CD4-positive, CD25-positive, alpha-beta regulatory T cell (primary cell): Measurements from ENCODE around the gene KAT6B. TPM values are rescaled to one million over a fixed set of nuclear protein-coding genes. Genes with fewer than 3 reads are reported as not detected.
A peak's percentile ranks its signal among the peaks of the same experiment; 100 is the strongest.

Experiments used
- ATAC-seq, 2 donors: fragments of 150-1000 bp; cut with Tn5 transposase; one replicate each; pipeline ENCODE4 v1.10.0; 2021; ENCODE audit warnings: low read depth in 2 of 2, moderate number of reproducible peaks in 2 of 2, moderate library complexity in 1 of 2
- DNase-seq, 3 donors: peaks; one replicate each; pipeline versions ENCODE4 v3.0.0 to v3.0.0-alpha.2; 2012 to 2022; ENCODE audit warnings: mixed read lengths in 1 of 3
- H3K27ac ChIP-seq: one replicate; pipeline ENCODE4 v1.7.0; 2013; ENCODE audit warnings: mild to moderate bottlenecking, low read length; ENCODE audit not compliant: insufficient read depth, poor library complexity, severe bottlenecking
- H3K27me3 ChIP-seq: one replicate; pipeline ENCODE4 v1.7.0; 2013; ENCODE audit warnings: low read length; ENCODE audit not compliant: control insufficient read depth, insufficient read depth
- H3K36me3 ChIP-seq: one replicate; pipeline ENCODE4 v1.7.0; 2013; ENCODE audit warnings: mild to moderate bottlenecking, low read length, moderate library complexity; ENCODE audit not compliant: control insufficient read depth, insufficient read depth
- H3K4me1 ChIP-seq: 2 replicates; pipeline ENCODE4 v1.7.0; 2013; ENCODE audit warnings: mild to moderate bottlenecking, low read length; ENCODE audit not compliant: insufficient read depth, control insufficient read depth, poor library complexity, severe bottlenecking
- H3K4me3 ChIP-seq: one replicate; pipeline ENCODE4 v1.7.0; 2013; ENCODE audit warnings: low read depth, mild to moderate bottlenecking, low read length, moderate library complexity
- H3K9me3 ChIP-seq, 2 experiments: 1 replicate in 1 of 2; 2 replicates in 1 of 2; pipeline ENCODE4 v1.7.0; 2013; ENCODE audit warnings: low read length in 2 of 2, mild to moderate bottlenecking in 1 of 2, moderate library complexity in 1 of 2; ENCODE audit not compliant: control insufficient read depth in 2 of 2
- H3K27ac Mint-ChIP-seq, 3 donors: one replicate each; pipeline ENCODE4 v1.8.0; 2020 to 2022; ENCODE audit warnings: mild to moderate bottlenecking in 3 of 3, mixed read lengths in 3 of 3, moderate library complexity in 2 of 3
- H3K27me3 Mint-ChIP-seq: one replicate; pipeline ENCODE4 v1.8.0; 2022; ENCODE audit warnings: mild to moderate bottlenecking, mixed read lengths
- H3K36me3 Mint-ChIP-seq: one replicate; pipeline ENCODE4 v1.8.0; 2020; ENCODE audit warnings: mixed read lengths
- H3K4me1 Mint-ChIP-seq, 4 donors: one replicate each; pipeline ENCODE4 v1.8.0; 2020 to 2022; ENCODE audit warnings: mixed read lengths in 4 of 4, mild to moderate bottlenecking in 1 of 4
- H3K4me3 Mint-ChIP-seq, 4 donors: one replicate each; pipeline ENCODE4 v1.8.0; 2020 to 2022; ENCODE audit warnings: mild to moderate bottlenecking in 4 of 4, mixed read lengths in 4 of 4, moderate library complexity in 3 of 4
- H3K9me3 Mint-ChIP-seq, 7 donors: one replicate each; pipeline ENCODE4 v1.8.0; 2020 to 2022; ENCODE audit warnings: mixed read lengths in 7 of 7, mild to moderate bottlenecking in 3 of 7, moderate library complexity in 2 of 7
- polyA plus RNA-seq, 4 donors: library from polyadenylated mRNA; unstranded; fragments of 300-500 nt; fragmentation: Illumina TruSeq; gene quantifications; one replicate each; pipeline ENCODE4 v1.2.3, GENCODE V29; 2021
- total RNA-seq: library from RNA; stranded (reverse); gene quantifications from one replicate; pipeline ENCODE4 v1.2.3, GENCODE V29; 2022

Gene KAT6B
- total and polyA plus RNA-seq, 5 donors from 2014 or later: 14.5 to 67.1 (median 16.6) TPM

DNA sequence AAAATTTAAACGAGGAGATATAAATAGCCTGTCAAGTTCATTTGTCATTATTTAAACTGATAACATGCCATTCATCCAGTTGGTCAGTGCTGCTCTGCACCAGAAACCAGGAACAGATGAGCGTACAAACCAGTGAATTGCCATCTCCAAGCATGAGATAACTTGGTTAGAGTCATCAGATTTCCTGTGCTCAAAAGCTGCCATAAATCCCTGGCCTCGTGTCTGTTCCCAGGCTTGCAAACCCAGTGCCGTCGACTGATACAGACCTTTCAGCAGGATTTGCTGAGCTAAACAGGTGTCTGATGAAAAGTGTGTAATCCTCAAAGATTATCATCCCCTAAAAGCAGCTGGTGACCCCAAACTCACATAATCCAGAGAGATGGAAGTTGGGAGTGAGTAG, 189.0 kb downstream of the KAT6B start:
- peaks cover 19% of the 10 kb centered on the region for H3K4me1 ChIP-seq
- Mint-ChIP-seq H3K27me3 (no peaks in the 10 kb centered on the region), H3K9me3 (peaks cover 0 to 2% (median 0%) of the 10 kb centered on the region in 7 donors), H3K4me3 (no peak overlapping the region), H3K4me1 (peaks cover 21 to 51% (median 30%) of the 10 kb centered on the region in 4 donors), H3K36me3 (peaks cover 45% of the 10 kb centered on the region), H3K27ac (peak overlapping the region in 2 of 3 donors; percentile 24 to 86)
- H3K36me3 ChIP-seq: peaks cover 3% of the 10 kb centered on the region
- no peak for ATAC-seq
- H3K4me3 ChIP-seq: no peak overlapping the region
- no peak for DNase-seq
- H3K27me3 ChIP-seq: no peaks in the 10 kb centered on the region
- no peak overlapping the region for H3K27ac ChIP-seq
- no peaks in the 10 kb centered on the region for H3K9me3 ChIP-seq

DNA sequence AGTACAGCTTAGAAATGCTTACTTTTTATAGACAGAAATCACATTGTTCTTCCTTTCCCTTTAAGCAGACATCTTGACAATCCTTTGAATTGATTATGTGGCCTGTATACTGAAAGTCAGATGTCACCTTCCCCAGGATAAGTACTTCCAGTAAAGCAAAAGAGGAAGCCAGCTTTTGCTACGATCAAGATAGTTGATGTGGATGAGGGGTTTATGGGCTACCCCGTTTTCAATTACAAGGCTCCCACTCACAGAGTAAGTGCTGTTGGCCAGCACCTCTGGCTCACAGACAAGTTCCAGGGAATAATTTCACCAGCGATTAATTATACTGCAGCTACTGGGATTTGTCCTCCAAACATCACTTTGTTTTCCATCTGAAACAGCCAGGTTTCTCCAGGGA, 189.9 kb downstream of the KAT6B start:
- no peaks in the 10 kb centered on the region for H3K27me3 Mint-ChIP-seq
- H3K9me3 Mint-ChIP-seq: peaks cover 0 to 2% (median 0%) of the 10 kb centered on the region in 7 donors
- Histone ChIP-seq H3K9me3 (no peaks in the 10 kb centered on the region), H3K27ac (no peak overlapping the region), H3K36me3 (peaks cover 12% of the 10 kb centered on the region), H3K27me3 (no peaks in the 10 kb centered on the region), H3K4me1 (peaks cover 19% of the 10 kb centered on the region), H3K4me3 (no peak overlapping the region)
- peaks cover 47% of the 10 kb centered on the region for H3K36me3 Mint-ChIP-seq
- peak overlapping the region; percentile 22 to 86 (median 73) for H3K27ac Mint-ChIP-seq
- ATAC-seq: no peak
- H3K4me1 Mint-ChIP-seq: peaks cover 17 to 51% (median 30%) of the 10 kb centered on the region in 4 donors
- no peak overlapping the region for H3K4me3 Mint-ChIP-seq
- DNase-seq: no peak

DNA sequence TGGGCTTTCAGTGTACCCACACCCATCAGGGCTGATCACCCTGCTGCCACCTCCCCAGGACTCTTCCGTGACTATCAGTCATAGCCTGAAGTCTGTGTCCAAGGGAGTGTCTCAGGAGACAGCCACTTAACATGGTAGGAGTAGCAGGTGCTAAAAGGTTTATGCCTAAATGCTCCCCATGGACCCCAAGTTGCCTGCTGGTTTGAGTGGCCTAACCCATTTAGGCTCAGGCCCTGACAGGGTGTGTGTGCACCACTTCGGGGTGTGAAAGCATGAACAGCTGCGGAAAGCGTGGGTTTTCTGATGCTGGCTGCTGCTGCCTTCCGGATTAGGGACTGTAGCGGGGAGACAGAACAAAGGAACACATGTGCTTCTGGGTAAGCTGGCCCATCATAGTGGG, 191.9 kb downstream of the KAT6B start:
- no peak overlapping the region for H3K4me3 ChIP-seq
- DNase-seq (no peak), ATAC-seq (no peak)
- H3K27ac Mint-ChIP-seq: peak overlapping the region in 1 of 3 donors; percentile 42
- no peaks in the 10 kb centered on the region for H3K9me3 Mint-ChIP-seq
- H3K4me1 Mint-ChIP-seq: peaks cover 22 to 43% (median 30%) of the 10 kb centered on the region in 4 donors
- H3K9me3 ChIP-seq: no peaks in the 10 kb centered on the region
- H3K36me3 Mint-ChIP-seq: peaks cover 43% of the 10 kb centered on the region
- no peak overlapping the region for H3K4me3 Mint-ChIP-seq
- no peaks in the 10 kb centered on the region for H3K27me3 ChIP-seq
- H3K27ac ChIP-seq: no peak overlapping the region
- H3K36me3 ChIP-seq: peaks cover 24% of the 10 kb centered on the region
- H3K4me1 ChIP-seq: peaks cover 19% of the 10 kb centered on the region
- H3K27me3 Mint-ChIP-seq: no peaks in the 10 kb centered on the region

DNA sequence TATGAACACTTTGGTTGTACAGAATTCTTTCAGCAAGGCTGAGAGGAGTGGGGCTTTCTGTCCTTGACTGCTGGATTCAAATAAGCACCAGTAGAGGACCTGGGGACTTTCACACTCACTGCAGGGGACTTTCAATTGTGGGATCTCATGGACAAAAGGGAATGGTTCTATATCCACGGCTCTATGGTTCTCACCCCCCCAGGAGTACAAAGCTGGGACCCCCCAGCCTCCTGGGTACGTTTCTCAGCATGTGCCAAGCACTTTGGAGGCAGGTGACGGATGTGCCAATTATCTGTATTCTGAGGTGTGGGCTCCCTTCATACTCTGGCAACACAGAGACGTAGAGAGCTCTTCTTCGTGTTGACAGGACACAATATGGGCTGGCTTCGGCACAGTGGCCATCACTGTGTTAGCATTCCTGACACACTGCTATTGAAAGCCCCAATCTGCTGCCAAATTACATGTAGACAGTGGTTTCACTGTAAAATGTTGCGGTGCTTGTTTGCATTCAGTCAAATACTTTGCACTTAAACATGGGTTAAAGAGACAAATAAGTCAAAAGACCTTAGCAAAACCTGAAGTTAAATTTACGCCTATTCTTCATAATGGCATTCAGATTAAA, 192.4 kb downstream of the KAT6B start:
- H3K27me3 Mint-ChIP-seq: no peaks in the 10 kb centered on the region
- H3K27ac Mint-ChIP-seq: peak overlapping the region in 2 of 3 donors; percentile 42 to 50
- peaks cover 16% of the 10 kb centered on the region for H3K4me1 ChIP-seq
- no peaks in the 10 kb centered on the region for H3K9me3 Mint-ChIP-seq
- peaks cover 17 to 38% (median 26%) of the 10 kb centered on the region in 4 donors for H3K4me1 Mint-ChIP-seq
- ATAC-seq: no peak
- no peak overlapping the region for H3K4me3 Mint-ChIP-seq
- H3K27ac ChIP-seq: no peak overlapping the region
- H3K9me3 ChIP-seq: no peaks in the 10 kb centered on the region
- H3K4me3 ChIP-seq: no peak overlapping the region
- H3K27me3 ChIP-seq: no peaks in the 10 kb centered on the region
- peaks cover 44% of the 10 kb centered on the region for H3K36me3 Mint-ChIP-seq
- DNase-seq: no peak
- H3K36me3 ChIP-seq: peaks cover 28% of the 10 kb centered on the region

DNA sequence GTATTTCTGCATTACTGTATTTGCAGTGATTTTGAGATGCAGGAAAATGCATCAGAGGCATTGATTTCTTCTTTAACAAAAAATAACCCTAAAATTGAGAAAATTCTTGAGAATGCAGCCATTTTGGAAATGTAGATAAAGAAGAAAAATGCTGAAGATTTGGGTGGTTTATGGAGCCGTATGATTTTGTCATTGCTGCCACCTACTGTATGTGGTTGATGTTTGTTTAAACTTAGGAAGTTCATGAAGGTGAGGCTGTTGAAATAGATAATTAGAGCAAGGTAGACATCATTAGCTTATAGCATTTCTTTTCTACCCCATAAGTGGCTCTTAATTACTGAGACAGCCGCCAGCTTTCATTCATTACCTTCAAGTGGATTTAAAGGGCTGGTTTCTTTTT, 193.0 kb downstream of the KAT6B start:
- Histone ChIP-seq H3K27ac (no peak overlapping the region), H3K4me3 (no peak overlapping the region), H3K4me1 (peaks cover 10% of the 10 kb centered on the region), H3K27me3 (no peaks in the 10 kb centered on the region), H3K9me3 (no peaks in the 10 kb centered on the region), H3K36me3 (peaks cover 33% of the 10 kb centered on the region)
- Mint-ChIP-seq H3K36me3 (peaks cover 46% of the 10 kb centered on the region), H3K4me1 (peaks cover 13 to 34% (median 22%) of the 10 kb centered on the region in 4 donors), H3K4me3 (no peak overlapping the region), H3K9me3 (no peaks in the 10 kb centered on the region), H3K27ac (peak overlapping the region in 1 of 3 donors; percentile 50), H3K27me3 (no peaks in the 10 kb centered on the region)
- no peak for ATAC-seq
- peak in 2 of 3 donors; percentile 40 to 77 for DNase-seq

DNA sequence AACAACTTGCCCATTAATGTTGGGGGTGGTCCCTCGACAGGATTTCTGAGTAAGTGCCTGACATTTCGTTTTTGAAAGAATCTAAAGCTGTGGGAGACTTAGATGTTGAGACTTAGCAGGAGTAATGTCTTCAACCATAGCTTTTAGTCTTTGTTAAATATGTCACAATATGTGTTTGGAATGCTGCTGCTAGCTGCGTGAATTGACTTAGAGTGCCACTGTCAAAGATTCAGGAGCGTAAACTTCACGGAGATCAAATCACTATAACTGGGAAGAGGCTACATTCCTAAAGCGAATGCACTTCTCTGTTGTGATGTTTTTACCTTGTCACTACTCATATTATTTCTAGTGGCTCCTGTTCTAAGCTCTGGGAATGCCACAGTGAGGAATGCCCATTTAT, 193.8 kb downstream of the KAT6B start:
- peaks cover 7 to 26% (median 18%) of the 10 kb centered on the region in 4 donors for H3K4me1 Mint-ChIP-seq
- DNase-seq: no peak

DNA sequence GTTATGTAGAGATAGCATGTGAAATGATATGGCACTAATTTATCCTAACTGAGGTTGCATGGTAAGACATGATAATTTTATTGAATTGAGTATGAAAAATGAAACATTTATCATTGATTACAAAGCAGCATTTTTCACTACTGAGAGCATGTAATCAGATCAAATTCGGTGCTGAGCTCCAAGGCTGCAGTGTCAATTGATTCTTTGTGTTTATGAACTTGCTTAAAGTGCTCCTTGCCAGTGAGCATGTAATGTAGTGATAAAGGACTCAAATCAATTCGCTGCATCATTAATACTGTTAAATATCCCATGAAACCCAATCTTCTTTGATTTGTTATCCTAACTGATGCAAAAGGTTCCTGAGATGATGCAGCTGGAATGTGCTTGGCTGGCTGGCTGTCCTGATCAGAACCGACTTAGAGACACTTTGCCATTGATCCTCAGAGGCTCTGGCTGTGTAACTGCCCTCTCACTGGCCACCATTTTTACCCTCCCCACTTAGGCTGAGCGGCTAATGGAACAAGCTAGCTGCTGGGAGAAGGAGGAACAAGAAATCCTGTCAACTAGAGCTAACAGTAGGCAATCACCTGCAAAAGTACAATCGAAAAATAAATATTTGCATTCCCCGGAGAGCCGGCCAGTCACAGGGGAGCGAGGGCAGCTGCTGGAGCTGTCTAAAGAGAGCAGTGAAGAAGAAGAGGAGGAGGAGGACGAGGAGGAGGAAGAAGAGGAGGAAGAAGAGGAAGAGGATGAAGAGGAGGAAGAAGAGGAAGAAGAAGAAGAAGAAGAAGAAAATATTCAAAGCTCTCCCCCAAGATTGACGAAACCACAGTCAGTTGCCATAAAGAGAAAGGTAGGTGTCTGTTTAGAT, 195.2 kb downstream of the KAT6B start:
- Histone ChIP-seq H3K4me3 (peak overlapping the region; percentile 10), H3K27me3 (no peaks in the 10 kb centered on the region), H3K4me1 (no peaks in the 10 kb centered on the region), H3K36me3 (peaks cover 55% of the 10 kb centered on the region), H3K9me3 (no peaks in the 10 kb centered on the region), H3K27ac (no peak overlapping the region)
- no peak for ATAC-seq
- Mint-ChIP-seq H3K4me1 (peaks cover 5 to 18% (median 12%) of the 10 kb centered on the region in 4 donors), H3K4me3 (no peak overlapping the region), H3K36me3 (peaks cover 48% of the 10 kb centered on the region), H3K9me3 (no peaks in the 10 kb centered on the region), H3K27ac (peak overlapping the region; percentile 55 to 91 (median 76)), H3K27me3 (no peaks in the 10 kb centered on the region)
- no peak for DNase-seq

More for the DNA sequence above, 193.8 kb downstream of the KAT6B start:
- H3K4me1 ChIP-seq: peaks cover 2% of the 10 kb centered on the region
- no peaks in the 10 kb centered on the region for H3K27me3 Mint-ChIP-seq
- no peaks in the 10 kb centered on the region for H3K9me3 ChIP-seq
- no peak overlapping the region for H3K27ac Mint-ChIP-seq
- H3K36me3 ChIP-seq: peaks cover 40% of the 10 kb centered on the region
- H3K4me3 Mint-ChIP-seq: no peak overlapping the region
- peaks cover 51% of the 10 kb centered on the region for H3K36me3 Mint-ChIP-seq
- no peak overlapping the region for H3K4me3 ChIP-seq
- ATAC-seq: no peak
- no peaks in the 10 kb centered on the region for H3K9me3 Mint-ChIP-seq
- no peaks in the 10 kb centered on the region for H3K27me3 ChIP-seq
- no peak overlapping the region for H3K27ac ChIP-seq
